GM23338 (cell line): ENCODE data around the gene LIMA1. TPM values are rescaled to one million over a fixed set of nuclear protein-coding genes. Genes with fewer than 3 reads are reported as not detected.

Experiments used
- ATAC-seq: fragments of 200-7000 bp; cut with Tn5 transposase; 3 replicates; pipeline ENCODE4 v1.9.1; 2020
- DNase-seq: peaks from one replicate; pipeline ENCODE4 v3.0.0-alpha.2; 2015; ENCODE audit warnings: low spot score
- H2AFZ ChIP-seq: fragments of 200-600 bp; sonication (generic); 2 replicates; pipeline ENCODE4 v1.8.0; 2016; ENCODE audit warnings: antibody characterized with exemption, mild to moderate bottlenecking, moderate library complexity
- H3F3A ChIP-seq: fragments of 200-600 bp; sonication (generic); replicated peaks from 2 replicates; pipeline ENCODE4 v1.8.0; 2017; ENCODE audit warnings: antibody characterized with exemption, mixed run types, low read depth
- H3K27ac ChIP-seq: fragments of 200-600 bp; sonication (generic); 2 replicates; pipeline ENCODE4 v1.6.1; 2016; ENCODE audit warnings: low read depth
- H3K27me3 ChIP-seq: fragments of 200-600 bp; sonication (generic); 2 replicates; pipeline ENCODE4 v1.8.0; 2016; ENCODE audit warnings: mild to moderate bottlenecking, mixed run types, moderate library complexity; ENCODE audit not compliant: insufficient read depth
- H3K36me3 ChIP-seq: fragments of 200-600 bp; sonication (generic); 2 replicates; pipeline ENCODE4 v1.8.0; 2016; ENCODE audit warnings: mild to moderate bottlenecking; ENCODE audit not compliant: insufficient read depth
- H3K4me1 ChIP-seq: fragments of 200-600 bp; sonication (generic); 2 replicates; pipeline ENCODE4 v1.8.0; 2016; ENCODE audit warnings: mild to moderate bottlenecking, moderate library complexity; ENCODE audit not compliant: insufficient read depth
- H3K4me2 ChIP-seq: fragments of 200-600 bp; sonication (generic); 2 replicates; pipeline ENCODE4 v1.7.1; 2017; ENCODE audit warnings: mixed run types
- H3K4me3 ChIP-seq: fragments of 200-600 bp; sonication (generic); 2 replicates; pipeline ENCODE4 v1.6.1; 2016; ENCODE audit warnings: mixed run types
- H3K79me2 ChIP-seq: fragments of 200-600 bp; sonication (generic); replicated peaks from 2 replicates; pipeline ENCODE4 v1.8.0; 2017; ENCODE audit warnings: mild to moderate bottlenecking; ENCODE audit not compliant: insufficient read depth
- H3K9me2 ChIP-seq: fragments of 200-600 bp; sonication (generic); 2 replicates; pipeline ENCODE4 v1.8.0; 2017; ENCODE audit not compliant: insufficient read depth
- H4K20me1 ChIP-seq: fragments of 200-600 bp; sonication (generic); replicated peaks from 2 replicates; pipeline ENCODE4 v1.8.0; 2017; ENCODE audit warnings: mild to moderate bottlenecking; ENCODE audit not compliant: insufficient read depth
- H3K27ac Mint-ChIP-seq: 2 replicates; pipeline ENCODE4 v1.8.0; 2020; ENCODE audit warnings: inconsistent platforms, mild to moderate bottlenecking, moderate library complexity, mixed read lengths
- H3K27me3 Mint-ChIP-seq: 3 replicates; pipeline ENCODE4 v1.8.0; 2022; ENCODE audit warnings: low read depth, mild to moderate bottlenecking, moderate library complexity, mixed read lengths, inconsistent platforms; ENCODE audit not compliant: insufficient read depth, poor library complexity
- H3K36me3 Mint-ChIP-seq: 3 replicates; pipeline ENCODE4 v1.8.0; 2021; ENCODE audit warnings: low read depth, mild to moderate bottlenecking, inconsistent platforms, moderate library complexity, mixed read lengths
- H3K4me1 Mint-ChIP-seq: 3 replicates; pipeline ENCODE4 v1.8.0; 2020; ENCODE audit warnings: mild to moderate bottlenecking, inconsistent platforms, mixed read lengths
- H3K4me3 Mint-ChIP-seq: 3 replicates; pipeline ENCODE4 v1.8.0; 2021; ENCODE audit warnings: moderate library complexity, mild to moderate bottlenecking, inconsistent platforms, mixed read lengths
- H3K9me3 Mint-ChIP-seq: 3 replicates; pipeline ENCODE4 v1.8.0; 2020; ENCODE audit warnings: moderate library complexity, mild to moderate bottlenecking, inconsistent platforms, mixed read lengths
- EZH2 ChIP-seq: fragments of 200-600 bp; sonication (generic); IDR thresholded peaks from one replicate; pipeline ENCODE4 v1.8.0; 2017; ENCODE audit warnings: antibody characterized with exemption, mild to moderate bottlenecking, low read depth; ENCODE audit not compliant: unreplicated experiment
- EZH2phosphoT487 ChIP-seq: fragments of 200-600 bp; sonication (generic); IDR thresholded peaks from one replicate; pipeline ENCODE4 v1.8.1; 2018; ENCODE audit warnings: antibody characterized with exemption; ENCODE audit not compliant: unreplicated experiment
- JUNB ChIP-seq: IDR thresholded peaks from one replicate; pipeline ENCODE4 v1.6.1; 2016; ENCODE audit warnings: antibody characterized with exemption; ENCODE audit not compliant: unreplicated experiment
- NANOG ChIP-seq: IDR thresholded peaks from 2 replicates; pipeline ENCODE4 v1.6.1; 2016; ENCODE audit warnings: antibody characterized with exemption, borderline replicate concordance
- POLR2AphosphoS5 ChIP-seq: IDR thresholded peaks from 2 replicates; pipeline ENCODE4 v1.6.1; 2016; ENCODE audit warnings: antibody characterized with exemption, low read depth
- ZNF114 ChIP-seq: fragments of 250-450 bp; sonication (Bioruptor Pico); IDR thresholded peaks from 2 replicates; pipeline ENCODE4 v1.5.0; 2020; ENCODE audit warnings: mild to moderate bottlenecking, moderate library complexity
- polyA plus RNA-seq: library from polyadenylated mRNA; unstranded; fragments of >200 nt; fragmentation: Nextera tagmentation; extraction: Ambion mirVana; gene quantifications from 2 replicates; pipeline ENCODE4 v1.2.1, GENCODE V29; 2016
- total RNA-seq: library from RNA; depleted of rRNA; stranded (reverse); fragments of >200 nt; shearing (Covaris generic); gene quantifications from 2 replicates; pipeline ENCODE4 v1.2.3, GENCODE V29; 2014
- TF ChIP-seq, protein P1 (sequence below): fragments of 250-450 bp; sonication (Bioruptor Pico); IDR thresholded peaks from 2 replicates; pipeline ENCODE4 v1.5.0; 2020; ENCODE audit warnings: mild to moderate bottlenecking, moderate library complexity
- TF ChIP-seq, protein P2 (sequence below): IDR thresholded peaks from 2 replicates; pipeline ENCODE4 v1.6.1; 2016; ENCODE audit warnings: antibody characterized with exemption

The LIMA1 gene
- total and polyA plus RNA-seq, 2 experiments from 2014 or later = 27.7 to 29.6 TPM

DNA sequence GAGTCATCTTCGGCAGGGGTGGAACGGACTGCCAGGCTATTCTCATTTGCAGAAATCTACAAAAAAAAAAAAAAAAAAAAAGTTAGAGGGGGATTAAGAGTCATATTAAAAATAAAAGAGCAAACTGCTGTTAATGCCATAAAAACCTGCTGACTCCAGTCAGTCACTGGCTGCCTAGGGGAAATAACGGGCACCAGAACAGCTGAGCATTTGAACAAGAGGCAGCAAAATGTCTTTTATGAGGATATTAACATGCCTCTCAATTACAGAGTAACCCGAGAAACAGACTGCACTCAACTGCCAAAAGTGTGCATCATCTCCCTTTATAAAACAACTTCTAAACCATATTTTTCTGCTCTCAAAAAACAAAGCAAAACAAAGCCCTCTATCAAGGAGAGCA, 87.5 kb downstream of the LIMA1 start (continued):
- TF ChIP-seq, protein P1, sequence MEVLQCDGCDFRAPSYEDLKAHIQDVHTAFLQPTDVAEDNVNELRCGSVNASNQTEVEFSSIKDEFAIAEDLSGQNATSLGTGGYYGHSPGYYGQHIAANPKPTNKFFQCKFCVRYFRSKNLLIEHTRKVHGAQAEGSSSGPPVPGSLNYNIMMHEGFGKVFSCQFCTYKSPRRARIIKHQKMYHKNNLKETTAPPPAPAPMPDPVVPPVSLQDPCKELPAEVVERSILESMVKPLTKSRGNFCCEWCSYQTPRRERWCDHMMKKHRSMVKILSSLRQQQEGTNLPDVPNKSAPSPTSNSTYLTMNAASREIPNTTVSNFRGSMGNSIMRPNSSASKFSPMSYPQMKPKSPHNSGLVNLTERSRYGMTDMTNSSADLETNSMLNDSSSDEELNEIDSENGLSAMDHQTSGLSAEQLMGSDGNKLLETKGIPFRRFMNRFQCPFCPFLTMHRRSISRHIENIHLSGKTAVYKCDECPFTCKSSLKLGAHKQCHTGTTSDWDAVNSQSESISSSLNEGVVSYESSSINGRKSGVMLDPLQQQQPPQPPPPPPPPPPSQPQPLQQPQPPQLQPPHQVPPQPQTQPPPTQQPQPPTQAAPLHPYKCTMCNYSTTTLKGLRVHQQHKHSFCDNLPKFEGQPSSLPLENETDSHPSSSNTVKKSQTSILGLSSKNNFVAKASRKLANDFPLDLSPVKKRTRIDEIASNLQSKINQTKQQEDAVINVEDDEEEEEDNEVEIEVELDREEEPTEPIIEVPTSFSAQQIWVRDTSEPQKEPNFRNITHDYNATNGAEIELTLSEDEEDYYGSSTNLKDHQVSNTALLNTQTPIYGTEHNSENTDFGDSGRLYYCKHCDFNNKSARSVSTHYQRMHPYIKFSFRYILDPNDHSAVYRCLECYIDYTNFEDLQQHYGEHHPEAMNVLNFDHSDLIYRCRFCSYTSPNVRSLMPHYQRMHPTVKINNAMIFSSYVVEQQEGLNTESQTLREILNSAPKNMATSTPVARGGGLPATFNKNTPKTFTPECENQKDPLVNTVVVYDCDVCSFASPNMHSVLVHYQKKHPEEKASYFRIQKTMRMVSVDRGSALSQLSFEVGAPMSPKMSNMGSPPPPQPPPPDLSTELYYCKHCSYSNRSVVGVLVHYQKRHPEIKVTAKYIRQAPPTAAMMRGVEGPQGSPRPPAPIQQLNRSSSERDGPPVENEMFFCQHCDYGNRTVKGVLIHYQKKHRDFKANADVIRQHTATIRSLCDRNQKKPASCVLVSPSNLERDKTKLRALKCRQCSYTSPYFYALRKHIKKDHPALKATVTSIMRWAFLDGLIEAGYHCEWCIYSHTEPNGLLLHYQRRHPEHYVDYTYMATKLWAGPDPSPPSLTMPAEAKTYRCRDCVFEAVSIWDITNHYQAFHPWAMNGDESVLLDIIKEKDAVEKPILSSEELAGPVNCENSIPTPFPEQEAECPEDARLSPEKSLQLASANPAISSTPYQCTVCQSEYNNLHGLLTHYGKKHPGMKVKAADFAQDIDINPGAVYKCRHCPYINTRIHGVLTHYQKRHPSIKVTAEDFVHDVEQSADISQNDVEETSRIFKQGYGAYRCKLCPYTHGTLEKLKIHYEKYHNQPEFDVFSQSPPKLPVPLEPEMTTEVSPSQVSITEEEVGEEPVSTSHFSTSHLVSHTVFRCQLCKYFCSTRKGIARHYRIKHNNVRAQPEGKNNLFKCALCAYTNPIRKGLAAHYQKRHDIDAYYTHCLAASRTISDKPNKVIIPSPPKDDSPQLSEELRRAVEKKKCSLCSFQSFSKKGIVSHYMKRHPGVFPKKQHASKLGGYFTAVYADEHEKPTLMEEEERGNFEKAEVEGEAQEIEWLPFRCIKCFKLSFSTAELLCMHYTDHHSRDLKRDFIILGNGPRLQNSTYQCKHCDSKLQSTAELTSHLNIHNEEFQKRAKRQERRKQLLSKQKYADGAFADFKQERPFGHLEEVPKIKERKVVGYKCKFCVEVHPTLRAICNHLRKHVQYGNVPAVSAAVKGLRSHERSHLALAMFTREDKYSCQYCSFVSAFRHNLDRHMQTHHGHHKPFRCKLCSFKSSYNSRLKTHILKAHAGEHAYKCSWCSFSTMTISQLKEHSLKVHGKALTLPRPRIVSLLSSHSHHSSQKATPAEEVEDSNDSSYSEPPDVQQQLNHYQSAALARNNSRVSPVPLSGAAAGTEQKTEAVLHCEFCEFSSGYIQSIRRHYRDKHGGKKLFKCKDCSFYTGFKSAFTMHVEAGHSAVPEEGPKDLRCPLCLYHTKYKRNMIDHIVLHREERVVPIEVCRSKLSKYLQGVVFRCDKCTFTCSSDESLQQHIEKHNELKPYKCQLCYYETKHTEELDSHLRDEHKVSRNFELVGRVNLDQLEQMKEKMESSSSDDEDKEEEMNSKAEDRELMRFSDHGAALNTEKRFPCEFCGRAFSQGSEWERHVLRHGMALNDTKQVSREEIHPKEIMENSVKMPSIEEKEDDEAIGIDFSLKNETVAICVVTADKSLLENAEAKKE (CRISPR knock-in tag) = no peak
- no peak for TF ChIP-seq NANOG

DNA sequence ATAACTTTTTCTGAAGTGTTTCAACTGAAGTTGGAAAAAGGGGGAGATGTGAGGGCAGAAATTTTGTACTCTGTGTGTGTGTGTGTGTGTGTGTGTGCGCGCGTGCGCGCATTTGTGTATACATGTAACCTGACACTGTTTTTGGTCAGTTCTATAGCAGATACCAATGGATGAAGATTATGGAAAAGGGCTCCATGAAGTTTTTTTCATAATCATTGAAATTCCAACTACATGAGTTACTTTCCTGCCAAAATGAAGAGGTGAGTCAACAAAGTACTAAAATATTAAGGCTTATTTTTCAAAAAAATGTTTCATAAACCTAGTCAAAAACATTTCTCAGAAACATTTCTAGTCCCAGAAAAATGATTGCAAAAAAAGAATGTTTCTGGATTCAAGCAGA, 90.4 kb downstream of the LIMA1 start:
- Histone ChIP-seq H3K27me3 (no peaks in the 10 kb centered on the region), H3K79me2 (no peaks in the 10 kb centered on the region), H3K36me3 (peaks cover 16% of the 10 kb centered on the region), H3K9me2 (no peaks in the 10 kb centered on the region), H3F3A (no peaks in the 10 kb centered on the region), H4K20me1 (no peaks in the 10 kb centered on the region), H3K4me3 (no peak overlapping the region), H3K4me2 (no peak overlapping the region), H2AFZ (no peak overlapping the region), H3K27ac (0 out of 2 replicates have a peak overlapping the region, but pooled peaks have one; percentile 30), H3K4me1 (no peaks in the 10 kb centered on the region)
- ATAC-seq = no peak
- peaks cover 28% of the 10 kb centered on the region for H3K36me3 Mint-ChIP-seq
- DNase-seq = no peak
- no peaks in the 10 kb centered on the region for H3K27me3 Mint-ChIP-seq
- no peak overlapping the region for H3K27ac Mint-ChIP-seq
- no peaks in the 10 kb centered on the region for H3K4me1 Mint-ChIP-seq
- H3K4me3 Mint-ChIP-seq = no peak overlapping the region
- no peaks in the 10 kb centered on the region for H3K9me3 Mint-ChIP-seq
- TF ChIP-seq NANOG (no peak), EZH2 (no peak), JUNB (no peak), ZNF114 (CRISPR knock-in tag) (no peak), POLR2AphosphoS5 (no peak), EZH2phosphoT487 (no peak)
- TF ChIP-seq, protein P2, sequence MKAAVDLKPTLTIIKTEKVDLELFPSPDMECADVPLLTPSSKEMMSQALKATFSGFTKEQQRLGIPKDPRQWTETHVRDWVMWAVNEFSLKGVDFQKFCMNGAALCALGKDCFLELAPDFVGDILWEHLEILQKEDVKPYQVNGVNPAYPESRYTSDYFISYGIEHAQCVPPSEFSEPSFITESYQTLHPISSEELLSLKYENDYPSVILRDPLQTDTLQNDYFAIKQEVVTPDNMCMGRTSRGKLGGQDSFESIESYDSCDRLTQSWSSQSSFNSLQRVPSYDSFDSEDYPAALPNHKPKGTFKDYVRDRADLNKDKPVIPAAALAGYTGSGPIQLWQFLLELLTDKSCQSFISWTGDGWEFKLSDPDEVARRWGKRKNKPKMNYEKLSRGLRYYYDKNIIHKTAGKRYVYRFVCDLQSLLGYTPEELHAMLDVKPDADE = no peak
- TF ChIP-seq, protein P1 (CRISPR knock-in tag) = no peak
